HG02885 (cell line): ENCODE results near the gene RAB8A.
"Not testable (repeated sequence)": the region's sequence is repeated elsewhere in the genome, so short reads cannot be mapped to it uniquely, and the experiment has no call there.

Experiments used
- ATAC-seq: cut with Tn5 transposase; IDR thresholded peaks from one replicate; pipeline ENCODE4 v1.9.1; 2021; ENCODE audit warnings: mild to moderate bottlenecking; ENCODE audit not compliant: unreplicated experiment, poor library complexity

The RAB8A gene

DNA sequence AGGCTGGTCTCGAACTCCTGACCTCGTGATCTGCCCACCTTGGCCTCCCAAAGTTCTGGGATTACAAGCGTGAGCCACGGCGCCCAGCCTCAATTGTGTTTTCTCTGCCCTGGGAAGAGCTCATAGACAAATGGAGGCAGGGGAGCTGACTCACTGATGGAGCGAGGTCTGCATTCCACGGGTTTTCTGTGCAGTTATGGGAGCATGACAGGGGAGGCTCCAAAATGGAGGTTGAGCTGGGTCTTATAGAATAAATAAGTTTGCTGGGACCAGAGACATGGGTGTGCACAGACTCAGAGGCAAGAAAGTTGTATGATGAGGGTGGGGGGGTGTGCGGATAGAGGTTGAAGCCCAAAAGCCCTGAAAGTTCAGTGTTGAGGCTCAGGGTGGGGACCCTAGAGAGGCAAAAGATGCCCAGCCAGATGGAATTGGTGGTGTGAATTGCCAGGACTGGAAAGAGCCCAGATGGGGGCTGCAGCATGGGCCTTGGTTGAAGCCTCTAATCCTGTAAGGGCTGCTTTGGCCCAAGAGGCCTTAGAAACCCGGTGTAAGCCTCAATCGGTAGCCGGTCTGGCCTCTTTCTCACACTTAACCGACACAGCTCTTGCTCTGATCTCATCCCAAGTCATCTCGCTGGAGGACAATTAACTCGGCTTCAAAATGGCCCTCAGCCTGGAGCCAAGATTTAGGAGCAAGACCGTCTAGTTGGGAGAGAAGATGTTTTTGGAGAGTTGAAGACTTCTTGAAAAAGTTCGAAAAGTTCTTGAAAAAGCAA lies 33.5 kb upstream of the RAB8A start:
- ATAC-seq: no peak

DNA sequence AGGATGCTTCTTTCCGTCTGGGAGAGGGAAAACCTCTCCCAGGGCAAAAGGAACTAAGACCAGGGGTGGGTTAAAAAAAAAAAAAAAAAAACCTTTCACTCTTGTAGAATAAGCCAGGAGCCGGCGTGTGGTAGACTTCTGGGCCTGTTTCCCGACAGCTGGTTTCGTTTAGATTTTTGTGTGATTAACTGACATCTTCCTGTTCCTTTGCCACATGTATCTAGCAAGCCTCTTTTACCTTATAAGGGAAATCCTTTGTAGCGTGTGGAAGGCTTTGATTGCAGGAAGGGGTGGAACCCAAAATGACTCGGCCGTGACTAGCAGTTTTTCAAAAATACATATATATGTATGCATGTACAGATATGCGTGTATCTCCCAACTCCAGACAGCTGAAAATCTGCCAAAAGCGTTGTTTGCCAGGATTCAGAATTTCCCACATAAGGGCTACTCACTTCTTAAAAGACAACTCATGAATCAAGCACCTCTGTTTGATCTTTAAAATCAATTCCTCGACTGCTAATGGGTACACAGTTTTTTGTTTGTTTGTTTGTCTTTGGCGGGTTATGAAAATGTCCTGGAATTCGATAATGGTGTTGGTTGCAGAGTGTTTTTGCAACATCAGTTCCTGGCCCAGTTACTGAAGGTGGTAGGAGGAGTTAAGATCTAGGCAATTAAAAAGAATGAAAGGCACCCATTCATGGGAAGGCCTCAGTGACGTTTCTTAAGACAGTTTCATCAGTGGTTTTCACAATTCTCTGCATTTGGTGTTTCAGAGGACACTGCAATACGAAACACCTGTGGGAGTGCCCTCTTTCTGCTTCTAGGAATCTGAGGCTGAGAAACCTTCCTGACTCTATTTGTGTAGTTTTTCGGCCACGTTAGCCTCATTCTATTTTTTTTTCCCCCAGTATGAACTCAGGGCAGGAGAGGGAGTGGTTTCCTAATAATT lies 32.7 kb upstream of the RAB8A start:
- peak; percentile 40 for ATAC-seq

GRCh38 chr19:16084067-16084685 lies 27.5 kb upstream of the RAB8A start:
- no peak for ATAC-seq

GRCh38 chr19:16085115-16085514 lies 26.6 kb upstream of the RAB8A start:
- ATAC-seq: no peak

GRCh38 chr19:16087404-16087803 lies 24.3 kb upstream of the RAB8A start:
- not testable (repeated sequence) for ATAC-seq

DNA sequence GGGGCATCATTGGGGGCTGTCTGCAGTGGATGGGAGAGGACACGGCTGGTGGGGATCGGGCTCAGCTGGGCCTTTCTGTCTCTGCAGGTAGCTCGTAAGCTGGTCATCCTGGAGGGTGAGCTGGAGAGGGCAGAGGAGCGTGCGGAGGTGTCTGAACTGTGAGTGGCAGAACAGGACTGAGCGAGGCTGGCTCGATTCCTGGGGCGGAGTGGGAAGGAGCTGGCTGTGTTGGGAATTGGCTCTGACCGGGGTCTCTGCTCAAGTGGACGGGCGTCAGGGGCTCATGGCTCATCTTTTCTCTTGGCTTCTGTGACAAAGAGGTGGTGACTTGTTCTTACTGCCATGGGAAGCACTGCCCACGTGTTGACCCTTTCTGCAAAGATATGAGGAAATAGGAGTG lies 23.7 kb upstream of the RAB8A start:
- ATAC-seq: no peak

- no peak for ATAC-seq
Measured at GRCh38 chr19:16088351-16089009, 23.2 kb upstream of the RAB8A start.

GRCh38 chr19:16089010-16089846 lies 22.5 kb upstream of the RAB8A start:
- no peak for ATAC-seq

GRCh38 chr19:16091546-16092475 lies 19.9 kb upstream of the RAB8A start:
- no peak for ATAC-seq

GRCh38 chr19:16094360-16095070 lies 17.2 kb upstream of the RAB8A start:
- no peak for ATAC-seq

DNA sequence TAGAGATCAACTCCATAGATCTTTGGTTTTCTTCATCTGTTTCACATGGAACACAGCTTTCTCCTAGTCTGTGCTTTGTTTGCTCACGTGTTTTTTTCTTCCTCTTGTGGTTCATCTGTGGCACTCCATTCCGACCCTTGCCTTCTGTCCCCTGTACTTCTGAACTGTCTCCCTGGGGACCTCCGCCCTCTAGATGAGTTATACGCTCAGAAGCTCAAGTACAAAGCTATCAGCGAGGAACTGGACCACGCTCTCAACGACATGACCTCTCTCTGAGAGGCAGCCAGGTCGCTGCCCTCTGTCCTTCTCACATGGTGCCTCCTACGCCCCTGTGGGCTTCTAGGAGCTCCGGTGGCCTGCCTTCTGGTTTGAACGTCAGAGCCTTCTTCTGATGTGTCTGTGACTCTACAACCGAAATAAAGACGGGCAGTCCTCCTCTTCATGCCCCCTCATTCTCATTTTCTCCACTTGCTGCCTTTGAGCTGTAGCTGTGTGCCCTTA lies 16.6 kb upstream of the RAB8A start:
- ATAC-seq: no peak

GRCh38 chr19:16096280-16096855 lies 15.3 kb upstream of the RAB8A start:
- ATAC-seq: no peak

DNA sequence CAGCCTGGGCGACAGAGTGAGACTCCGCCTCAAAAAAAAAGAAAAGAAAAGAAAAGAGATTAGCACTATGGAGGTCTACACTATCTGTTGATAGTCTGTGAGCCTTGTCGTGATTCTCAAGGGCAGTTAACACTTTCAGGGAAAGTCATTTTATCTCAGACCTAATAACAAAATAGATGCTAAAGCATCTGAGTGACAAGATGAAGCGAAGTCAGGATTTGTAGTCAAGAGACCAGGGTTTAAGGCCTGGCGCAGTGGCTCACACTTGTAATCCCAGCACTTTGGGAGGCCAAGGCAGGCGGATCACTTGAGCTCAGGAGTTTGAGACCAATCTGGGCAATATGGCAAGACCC lies 13.3 kb upstream of the RAB8A start:
- ATAC-seq: no peak

- no peak for ATAC-seq
Measured at GRCh38 chr19:16098821-16099220, 12.9 kb upstream of the RAB8A start.

- not testable (repeated sequence) for ATAC-seq
Measured at GRCh38 chr19:16099314-16099965, 12.2 kb upstream of the RAB8A start.

DNA sequence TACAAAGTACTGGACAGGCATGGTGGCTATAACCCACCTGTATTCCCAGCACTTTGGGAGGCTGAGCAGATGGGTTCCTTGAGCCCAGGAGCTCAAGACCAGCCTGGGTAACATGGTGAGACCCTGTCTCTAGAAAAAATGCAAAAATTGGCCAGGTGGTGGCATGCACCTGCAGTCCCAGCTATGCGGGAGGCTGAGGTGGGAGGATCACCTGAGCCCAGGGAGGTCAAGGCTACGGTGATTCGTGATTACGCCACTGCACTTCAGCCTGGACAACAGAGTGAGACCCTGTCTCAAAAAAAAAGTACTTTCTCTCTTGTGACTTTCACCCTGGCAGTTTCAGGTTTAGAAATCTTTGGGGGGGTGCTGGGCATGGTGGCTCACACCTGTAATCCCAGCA lies 11.2 kb upstream of the RAB8A start:
- no peak for ATAC-seq

DNA sequence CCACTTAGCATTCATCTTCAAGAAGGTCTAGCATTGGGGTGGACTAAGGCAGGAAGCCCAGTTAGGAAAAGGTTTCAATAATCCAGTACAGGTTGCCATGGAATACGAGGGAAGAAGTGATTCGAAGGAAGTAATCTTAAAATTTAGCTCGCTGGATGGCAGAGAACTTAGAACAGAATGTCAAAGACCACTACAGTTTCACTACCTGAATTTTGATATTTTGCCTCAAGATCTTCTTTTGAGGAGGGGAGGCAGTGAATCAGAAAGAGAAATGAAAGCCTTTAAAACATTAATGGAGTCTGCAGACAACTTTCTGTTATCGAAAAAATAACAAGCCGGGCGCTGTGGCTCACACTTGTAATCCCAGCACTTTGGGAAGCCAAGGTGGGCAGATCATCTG lies 7.0 kb upstream of the RAB8A start:
- ATAC-seq: no peak
